CD4-positive, alpha-beta T cell treated with Interleukin-21 for 1 hour (primary cell): ENCODE measurements around the gene FAM118A.
"Not testable (repeated sequence)": the region's sequence is repeated elsewhere in the genome, so short reads cannot be mapped to it uniquely, and the experiment has no call there.

ENCODE experiments used
- DNase-seq: peaks from one replicate; pipeline ENCODE4 v3.0.0-alpha.2; 2020

Gene FAM118A

GRCh38 chr22:45309422-45310227 lies at the start of gene FAM118A:
Gene FAM118A, plus strand, starts transcription at chr22:45309934. Its CDS starts 12,446 bp downstream, at chr22:45322380.
- DNase-seq, result peak; percentile 95

- not testable (repeated sequence) for DNase-seq
Observed at GRCh38 chr22:45260395-45260759, 49.4 kb upstream of the FAM118A start.

- no peak for DNase-seq
Observed at GRCh38 chr22:45261407-45262088, 48.2 kb upstream of the FAM118A start.

DNA sequence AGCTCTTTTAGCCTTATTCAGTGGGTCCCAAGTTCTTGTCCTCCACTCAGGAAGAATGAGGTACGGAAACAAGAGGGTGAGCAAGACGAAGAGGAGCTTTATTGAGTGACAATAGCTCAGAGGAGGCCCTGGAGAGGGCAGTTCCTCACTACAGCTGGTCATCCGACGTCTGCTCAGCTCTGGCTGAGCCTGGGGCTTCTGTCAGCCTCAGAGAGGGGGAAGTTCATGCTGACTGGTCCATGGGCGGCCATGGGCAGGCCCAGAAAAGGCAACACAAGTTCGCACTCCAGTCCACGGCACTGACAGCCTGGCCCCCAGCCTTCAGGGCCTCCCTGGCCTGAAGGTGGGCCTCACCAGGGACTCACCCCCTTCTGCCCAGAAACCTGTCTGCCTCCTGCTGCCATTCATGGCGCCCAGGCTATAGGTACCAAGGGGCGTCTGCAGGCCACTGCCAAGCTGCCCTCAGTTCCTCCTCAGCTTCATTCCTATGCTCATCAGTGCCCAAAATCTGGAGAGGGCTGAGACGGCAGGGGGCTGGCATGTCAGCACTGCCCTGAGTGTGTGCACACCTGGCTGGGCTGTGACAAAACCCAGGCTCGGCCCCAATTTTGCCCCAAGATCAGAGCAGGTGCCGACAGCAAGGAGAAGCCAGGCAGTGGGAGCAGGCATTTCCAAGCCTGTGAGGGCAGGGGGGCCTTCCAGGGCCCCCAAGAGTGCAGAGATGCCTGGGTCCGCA lies 47.4 kb upstream of the FAM118A start:
- no peak for DNase-seq

GRCh38 chr22:45262931-45263462 lies 46.7 kb upstream of the FAM118A start:
- no peak for DNase-seq

GRCh38 chr22:45263463-45264269 lies 46.1 kb upstream of the FAM118A start:
- DNase-seq, result no peak

DNA sequence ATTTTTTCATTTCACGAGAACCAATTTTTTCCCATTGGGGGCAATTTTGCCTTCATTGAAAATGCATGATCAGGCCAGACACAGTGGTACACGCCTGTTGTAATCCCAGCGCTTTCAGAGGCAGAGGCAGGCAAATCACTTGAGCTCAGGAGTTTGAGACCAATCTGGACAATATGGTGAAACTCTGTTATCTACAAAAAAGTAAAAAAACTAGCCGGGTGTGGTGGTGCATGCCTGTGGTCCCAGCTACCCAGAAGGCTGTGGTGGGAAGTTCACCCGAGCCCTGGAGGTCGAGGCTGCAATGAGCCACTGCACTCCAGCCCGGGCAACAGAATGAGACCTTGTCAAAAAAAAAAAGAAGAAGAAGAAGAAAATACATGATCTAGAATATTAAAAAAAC lies 44.2 kb upstream of the FAM118A start:
- no peak for DNase-seq

GRCh38 chr22:45268167-45268957 lies 41.4 kb upstream of the FAM118A start:
- peak; percentile 32 for DNase-seq

- DNase-seq, result peak; percentile 89
Observed at GRCh38 chr22:45268958-45269844, 40.5 kb upstream of the FAM118A start.

GRCh38 chr22:45270095-45271020 lies 39.4 kb upstream of the FAM118A start:
- DNase-seq, result no peak

DNA sequence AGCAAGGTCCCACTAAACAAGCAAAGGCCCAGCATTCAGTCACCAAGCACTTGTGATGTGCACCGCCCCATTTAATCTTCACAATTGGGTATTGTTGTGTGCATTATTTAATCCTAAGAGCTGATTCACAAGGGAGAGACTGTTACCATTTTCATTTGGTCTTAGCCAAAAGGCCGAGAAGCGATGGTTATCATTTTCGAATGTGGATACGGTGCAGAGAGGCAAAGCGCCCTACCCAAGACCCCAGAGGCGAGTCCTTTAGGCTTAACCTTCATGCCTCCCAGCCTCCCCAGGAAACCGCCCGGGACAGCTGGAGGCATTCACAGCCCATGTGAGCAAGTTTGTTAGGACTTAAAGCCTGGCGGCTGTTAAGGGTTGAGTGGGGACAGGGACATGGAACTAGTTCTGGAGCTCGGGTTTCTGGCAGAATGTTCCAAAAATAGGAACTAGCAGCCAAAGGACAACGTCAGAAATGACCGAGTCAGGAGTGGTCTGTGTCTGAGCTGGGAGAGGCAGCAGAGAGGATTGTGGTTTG lies 38.0 kb upstream of the FAM118A start:
- DNase-seq, result no peak

GRCh38 chr22:45272498-45272897 lies 37.2 kb upstream of the FAM118A start:
- DNase-seq, result no peak

DNA sequence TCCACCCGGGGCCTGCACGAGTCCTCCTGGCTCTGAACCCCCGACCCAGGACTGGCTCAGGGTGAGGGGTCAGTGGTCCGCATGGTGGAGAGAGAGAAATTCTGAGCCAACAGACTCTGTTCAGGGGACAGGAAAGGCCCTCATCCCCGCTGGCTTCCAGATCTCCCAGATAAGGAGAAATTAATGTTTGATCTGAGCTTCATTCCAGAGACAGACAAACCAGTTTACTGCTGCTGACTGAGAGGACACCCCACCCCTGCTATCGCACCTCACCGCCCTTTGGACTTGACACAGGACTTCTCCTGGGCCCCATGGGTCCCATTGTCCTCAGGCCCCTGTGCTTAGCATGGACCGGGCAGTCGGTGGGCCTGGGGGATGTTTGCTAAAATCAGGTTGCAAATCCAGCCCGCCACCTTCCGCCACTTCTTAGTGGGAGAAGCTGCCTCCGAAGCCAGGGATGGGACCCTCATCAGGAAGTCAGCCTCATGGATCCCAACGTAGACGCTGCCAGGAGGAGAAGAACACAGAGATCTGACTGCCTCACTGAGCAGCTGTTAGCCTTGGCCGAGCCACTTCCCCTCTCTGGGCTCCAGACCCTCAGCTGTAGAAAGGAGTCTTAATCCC lies 36.2 kb upstream of the FAM118A start:
- no peak for DNase-seq

DNA sequence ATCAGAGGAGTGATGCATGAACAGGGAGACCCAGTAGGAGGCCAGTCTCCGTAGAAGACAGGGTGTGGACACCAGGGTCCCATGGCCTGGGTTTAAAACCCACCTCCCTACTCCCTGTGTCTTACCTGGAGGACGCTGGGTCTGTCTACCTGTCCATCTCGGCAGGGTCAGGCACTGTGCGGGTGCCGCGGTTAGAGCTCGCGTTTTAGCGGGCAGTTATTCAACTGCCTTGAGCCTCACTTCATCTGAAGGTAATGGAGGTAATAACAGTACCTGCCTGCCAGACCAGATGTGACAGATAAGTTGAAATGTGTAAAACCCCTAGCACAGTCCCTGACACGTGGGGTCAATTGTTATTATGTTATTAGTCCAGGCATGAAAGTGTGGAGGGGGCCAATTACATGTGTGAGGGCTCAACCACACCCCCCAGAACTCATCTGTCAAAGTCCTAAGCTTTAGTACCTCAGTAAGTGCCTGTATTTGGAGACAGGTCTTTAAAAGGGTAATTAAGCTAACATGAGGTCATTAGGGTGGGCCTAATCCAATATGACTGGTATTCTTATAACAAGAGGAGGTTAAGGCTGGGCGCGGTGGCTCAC lies 33.1 kb upstream of the FAM118A start:
- DNase-seq, result no peak

- DNase-seq, result not testable (repeated sequence)
Observed at GRCh38 chr22:45277720-45278119, 32.0 kb upstream of the FAM118A start.

- DNase-seq, result no peak
Observed at GRCh38 chr22:45278125-45278524, 31.6 kb upstream of the FAM118A start.

DNA sequence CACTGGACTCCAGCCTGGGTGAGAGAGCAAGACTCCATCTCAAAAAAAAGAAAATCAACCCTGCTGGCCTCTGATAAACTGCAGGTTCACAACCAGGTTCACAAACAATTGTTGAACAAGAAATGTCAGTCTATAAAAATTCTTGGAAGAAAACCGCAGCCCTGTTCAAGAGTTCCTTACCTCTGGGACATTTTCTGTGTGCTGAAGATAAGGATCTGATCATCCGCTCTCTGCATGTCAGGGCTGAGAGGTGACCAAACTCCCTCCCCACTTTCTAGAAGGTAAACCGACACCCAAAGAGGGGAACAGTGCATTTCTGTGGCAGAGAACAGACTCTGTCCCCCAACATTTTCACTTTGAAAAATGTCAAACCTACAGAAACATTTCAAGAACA lies 29.1 kb upstream of the FAM118A start:
- no peak for DNase-seq

DNA sequence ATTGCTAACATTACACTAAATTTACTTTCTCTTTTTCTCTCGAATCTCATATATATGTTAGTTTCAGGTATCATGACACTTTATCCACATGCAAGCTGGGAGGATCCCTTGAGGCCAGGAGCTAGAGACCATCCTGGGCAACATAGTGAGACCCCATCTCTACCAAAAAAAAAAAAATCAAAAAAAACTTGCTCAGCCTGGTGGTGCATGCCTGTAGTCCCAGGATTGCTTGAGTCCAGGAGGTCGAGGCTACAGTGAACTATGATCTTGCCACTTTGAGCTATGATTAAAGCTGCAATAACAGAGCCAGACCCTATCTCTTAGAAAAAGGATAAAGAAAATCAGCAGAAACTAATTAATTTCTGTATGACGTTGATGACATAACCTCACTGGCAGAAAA lies 28.7 kb upstream of the FAM118A start:
- DNase-seq, result no peak
